Inflammatory macrophage treated with lipopolysaccharide for 1 hour (primary cell): ENCODE measurements around the gene WDPCP.
"Not testable (repeated sequence)": the region's sequence is repeated elsewhere in the genome, so short reads cannot be mapped to it uniquely, and the experiment has no call there.

Source experiments
- DNase-seq, 2 donors: peaks; one replicate each; pipeline ENCODE4 v3.0.0-alpha.2; 2020 to 2022

The WDPCP gene

DNA sequence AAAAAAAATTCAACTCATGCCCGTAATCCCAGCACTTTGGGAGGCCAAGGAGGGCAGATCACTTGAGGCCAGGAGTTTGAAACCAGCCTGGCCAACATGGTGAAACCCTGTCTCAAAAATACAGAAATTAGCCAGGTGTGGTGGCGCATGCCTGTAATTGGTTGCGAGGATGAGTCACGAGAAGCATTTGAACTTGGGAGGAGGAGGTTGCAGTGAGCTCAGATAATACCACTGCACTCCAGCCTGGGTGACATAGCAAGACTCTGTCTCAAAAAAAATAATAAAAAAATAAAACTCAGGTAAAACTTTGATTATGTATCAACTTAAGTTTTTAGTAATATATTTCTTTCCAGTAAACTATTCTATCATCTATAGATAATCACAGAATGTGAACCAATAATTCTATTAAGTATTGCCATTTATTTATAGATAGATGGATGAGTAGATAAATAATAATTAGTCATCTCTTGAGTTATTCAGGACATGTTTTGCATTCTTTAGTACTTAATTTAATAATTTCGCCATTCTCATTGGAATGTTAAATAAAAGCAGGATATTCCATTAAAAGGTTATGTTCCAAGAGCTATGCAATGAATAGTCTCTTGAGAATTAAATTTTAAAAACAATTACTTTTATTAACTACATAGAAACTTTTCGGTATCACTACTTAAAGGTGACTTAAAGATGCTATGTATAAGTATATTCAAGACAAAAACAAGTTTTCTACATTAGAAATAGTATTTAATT lies 48.7 kb downstream of the WDPCP start:
- DNase-seq = no peak

DNA sequence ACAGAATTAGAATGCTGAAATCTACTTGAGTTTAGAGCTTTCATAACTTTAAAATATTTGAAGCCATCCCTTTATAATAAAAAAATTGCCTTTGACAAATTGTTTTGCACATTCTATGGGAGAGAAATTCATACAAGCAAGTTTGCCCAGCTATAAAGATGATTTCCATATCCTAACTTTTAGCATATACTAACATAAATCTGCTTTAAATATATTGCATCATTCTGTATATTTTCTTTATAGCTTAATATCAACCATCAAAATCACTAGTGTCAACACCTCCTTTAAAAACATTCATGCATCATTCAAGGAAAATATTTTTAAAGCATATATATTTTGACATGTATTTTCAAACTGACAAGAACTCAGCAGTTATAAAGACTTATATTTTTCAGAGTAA lies 49.9 kb downstream of the WDPCP start:
- DNase-seq = no peak

DNA sequence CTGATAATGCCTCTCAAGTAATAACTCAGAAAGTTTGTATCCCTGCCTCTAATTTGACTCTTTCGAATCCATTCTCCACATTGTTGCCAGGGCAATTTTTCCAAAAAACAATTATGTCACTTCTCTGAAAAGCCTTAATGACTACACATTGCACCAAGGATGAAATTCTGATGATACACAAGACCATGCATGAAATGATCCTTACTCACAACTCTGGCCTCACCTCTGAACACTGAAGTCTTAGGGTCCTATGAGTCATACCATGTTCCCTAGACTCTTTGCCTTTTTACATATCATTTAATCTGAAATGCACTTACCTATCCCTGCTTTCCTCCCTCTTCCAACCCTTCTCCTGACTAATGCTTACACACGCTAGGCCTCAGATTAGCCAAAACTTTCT lies 51.0 kb downstream of the WDPCP start:
- DNase-seq = no peak

DNA sequence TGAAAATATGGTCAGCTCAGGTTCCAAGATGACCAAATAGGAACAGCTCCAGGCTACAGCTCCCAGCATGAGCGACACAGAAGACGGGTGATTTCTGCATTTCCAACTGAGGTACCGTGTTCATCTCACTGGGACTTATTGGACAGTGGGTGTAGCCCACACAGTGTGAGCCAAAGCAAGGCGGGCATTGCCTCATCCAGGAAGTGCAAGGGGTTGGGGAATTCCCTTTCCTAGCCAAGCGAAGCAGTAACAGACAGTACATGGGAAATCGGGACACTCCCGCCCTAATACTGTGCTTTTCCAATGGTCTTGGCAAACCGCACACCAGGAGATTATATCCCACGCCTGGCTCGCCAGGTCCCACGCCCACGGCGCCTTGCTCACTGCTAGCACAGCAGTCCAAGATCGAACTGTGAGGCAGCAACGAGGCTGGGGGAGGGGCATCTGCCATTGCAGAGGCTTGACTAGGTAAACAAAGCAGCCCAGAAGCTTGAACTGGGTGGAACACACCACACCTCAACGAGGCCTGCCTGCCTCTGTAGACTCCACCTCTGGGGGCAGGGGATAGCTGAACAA lies 57.5 kb downstream of the WDPCP start:
- DNase-seq = peak; percentile 27 to 39

DNA sequence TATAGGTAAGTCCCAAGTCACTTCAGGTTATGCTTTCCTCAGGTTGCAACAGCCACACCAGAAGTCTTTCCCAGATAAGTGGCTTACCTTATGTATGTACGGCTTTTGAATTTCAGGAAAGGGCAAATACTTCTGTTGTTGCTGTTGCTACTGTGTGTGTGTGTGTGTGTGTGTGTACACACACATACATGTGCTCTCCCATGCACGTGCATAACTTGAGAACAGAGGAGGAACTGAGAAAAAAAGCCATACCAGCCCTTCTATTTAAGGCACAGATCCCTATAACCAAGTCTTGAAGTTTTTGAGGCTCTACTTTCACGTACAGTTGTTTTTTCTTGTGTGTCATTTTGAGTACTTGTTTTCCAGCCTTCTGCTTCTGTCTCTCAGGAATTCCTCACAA lies 62.4 kb downstream of the WDPCP start:
- DNase-seq = no peak

DNA sequence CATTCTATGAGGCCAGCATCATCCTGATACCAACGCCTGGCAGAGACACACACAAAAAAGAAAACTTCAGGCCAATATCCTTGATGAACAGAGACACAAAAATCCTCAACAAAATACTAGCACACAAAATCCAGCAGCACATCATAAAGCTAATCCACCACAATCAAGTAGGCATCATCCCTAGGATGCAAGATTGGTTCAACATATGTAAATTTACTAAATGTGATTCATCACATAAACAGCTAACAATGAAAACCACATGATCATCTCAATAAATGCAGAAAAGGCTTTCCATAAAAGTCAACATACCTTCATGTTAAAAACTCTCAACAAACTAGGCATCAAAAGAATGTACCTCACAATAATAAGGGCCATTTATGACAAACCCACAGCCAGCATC lies 65.3 kb downstream of the WDPCP start:
- no peak for DNase-seq

DNA sequence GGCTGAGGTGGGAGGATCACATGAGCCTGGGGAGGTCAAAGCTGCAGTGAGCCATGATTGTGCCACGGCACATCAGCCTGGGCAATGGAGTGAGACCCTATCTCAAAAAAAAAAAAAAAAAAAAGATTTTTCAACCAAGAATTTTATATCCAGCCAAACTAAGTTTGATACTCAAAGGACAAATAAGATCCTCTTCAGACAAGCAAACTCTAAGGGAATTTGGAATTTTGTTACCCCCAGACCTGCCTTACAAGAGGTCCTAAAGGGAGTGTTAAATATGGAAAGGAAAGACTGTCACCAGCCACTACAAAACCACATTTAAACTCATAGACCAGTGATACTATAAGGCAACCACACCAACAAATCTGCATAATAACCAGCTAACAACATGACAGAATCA lies 67.5 kb downstream of the WDPCP start:
- no peak for DNase-seq

DNA sequence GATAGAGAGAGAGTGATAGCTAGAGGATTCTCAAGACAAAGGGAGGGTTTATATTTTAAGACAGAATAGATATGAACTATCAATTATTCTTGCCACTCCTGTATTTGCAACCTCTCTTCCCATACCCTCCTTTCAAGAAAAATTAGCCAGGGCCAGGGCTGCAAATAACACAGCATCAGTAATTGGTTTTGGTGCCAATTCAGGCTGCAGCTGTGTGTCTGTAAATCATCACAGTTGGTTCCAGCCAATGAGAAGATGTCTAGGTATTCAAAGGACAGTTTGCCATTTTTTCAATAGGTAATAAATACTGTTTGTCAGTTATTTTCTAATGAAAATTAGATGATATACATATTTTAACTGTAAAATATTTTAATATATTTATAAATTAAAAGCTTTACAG lies 73.5 kb downstream of the WDPCP start:
- no peak for DNase-seq

DNA sequence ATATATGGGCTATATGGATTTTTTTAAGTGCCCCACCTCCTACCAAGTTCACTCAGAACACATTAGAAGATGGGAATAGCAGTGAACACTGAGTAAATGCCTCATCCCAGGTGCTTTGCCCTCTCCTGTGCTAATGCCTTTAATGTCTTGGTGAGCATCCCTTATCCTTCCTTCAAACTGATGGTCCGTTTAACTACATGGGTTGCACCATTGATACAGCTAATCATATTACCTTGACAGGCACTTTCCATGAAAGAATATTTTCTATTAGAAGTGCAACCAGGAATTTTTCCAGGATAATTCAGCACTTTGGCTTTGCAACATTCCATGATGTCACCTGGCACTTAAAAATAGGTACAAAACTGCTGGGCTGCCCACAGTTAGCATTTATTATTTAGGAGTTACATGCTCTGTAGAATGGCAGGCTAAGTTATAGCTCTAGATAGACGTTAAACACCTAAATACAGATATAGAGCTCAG lies 74.0 kb downstream of the WDPCP start:
- DNase-seq = no peak

DNA sequence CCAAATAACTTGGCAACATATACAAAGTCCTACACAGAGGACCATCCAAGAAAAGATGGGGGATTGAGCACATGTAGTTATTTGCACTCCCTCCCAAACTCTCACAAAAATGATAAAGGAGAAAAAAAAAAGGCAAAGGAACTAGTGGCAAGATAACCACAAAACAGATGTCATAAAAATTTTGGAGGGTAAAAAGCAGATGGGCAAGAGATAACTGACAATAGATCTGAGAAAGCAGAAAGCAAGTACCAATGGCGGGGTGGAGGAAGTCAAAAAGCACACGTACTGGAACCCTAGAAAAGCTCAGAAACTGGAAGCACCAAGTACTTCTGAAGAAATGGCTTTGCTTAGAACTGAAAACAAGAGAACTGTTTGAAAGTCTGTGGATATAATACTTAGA lies 82.0 kb downstream of the WDPCP start:
- no peak for DNase-seq

DNA sequence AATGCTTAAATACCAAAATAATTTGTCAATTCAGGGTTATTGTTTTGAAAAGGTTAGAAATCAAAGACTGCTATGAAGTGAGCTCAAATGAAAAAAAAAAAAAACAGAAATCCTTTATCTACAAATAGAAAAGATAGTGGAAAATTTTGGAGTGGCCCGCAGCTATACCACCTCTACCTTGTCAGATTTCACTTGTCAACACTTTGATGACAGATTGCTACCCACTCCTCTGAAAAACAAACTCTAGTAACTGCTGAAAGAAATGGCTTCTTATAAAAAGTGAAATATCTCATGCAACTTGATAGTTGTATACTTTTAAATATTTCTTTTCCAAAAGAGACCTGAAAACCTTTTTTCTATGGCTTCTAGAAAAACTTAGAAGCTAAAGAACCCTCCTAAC lies 84.5 kb downstream of the WDPCP start:
- DNase-seq = no peak

DNA sequence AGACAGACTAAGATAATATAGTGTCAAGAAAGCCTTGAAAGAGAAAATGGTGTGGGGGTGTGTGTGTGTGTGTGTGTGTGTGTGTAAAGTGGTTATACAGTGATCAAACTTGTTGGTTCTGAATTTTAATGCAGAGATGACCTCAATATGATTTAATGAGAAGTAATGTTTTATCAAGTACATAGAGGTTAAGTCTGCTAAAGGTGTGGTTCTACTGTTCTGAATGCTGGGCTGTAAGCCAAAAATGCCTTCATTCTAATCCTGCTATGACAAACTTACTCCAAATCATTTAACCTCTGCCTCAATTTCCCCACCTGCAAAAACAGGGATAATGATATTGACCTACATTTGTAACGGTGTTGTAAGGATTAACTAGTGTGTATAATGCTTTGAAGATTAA lies 87.9 kb downstream of the WDPCP start:
- DNase-seq = no peak

DNA sequence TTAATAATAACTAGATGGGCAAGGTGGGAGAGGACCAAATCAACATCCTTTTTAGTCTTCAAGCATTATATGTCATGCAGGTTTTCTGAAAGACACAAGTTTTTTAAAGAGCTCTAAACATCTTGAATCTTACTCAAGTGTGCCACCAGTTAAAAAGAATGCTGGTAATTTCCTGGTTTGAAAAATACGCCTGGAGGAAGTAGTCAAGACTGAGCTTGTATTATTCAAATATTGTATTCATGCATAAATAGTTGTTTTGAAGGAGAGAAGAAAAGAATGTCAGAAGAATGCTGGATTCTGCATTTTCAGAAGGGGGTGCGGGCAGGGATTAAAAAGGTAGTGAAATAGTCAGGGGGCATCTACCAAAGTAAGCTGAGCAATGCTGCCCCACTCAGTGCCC lies 90.7 kb downstream of the WDPCP start:
- DNase-seq = no peak

DNA sequence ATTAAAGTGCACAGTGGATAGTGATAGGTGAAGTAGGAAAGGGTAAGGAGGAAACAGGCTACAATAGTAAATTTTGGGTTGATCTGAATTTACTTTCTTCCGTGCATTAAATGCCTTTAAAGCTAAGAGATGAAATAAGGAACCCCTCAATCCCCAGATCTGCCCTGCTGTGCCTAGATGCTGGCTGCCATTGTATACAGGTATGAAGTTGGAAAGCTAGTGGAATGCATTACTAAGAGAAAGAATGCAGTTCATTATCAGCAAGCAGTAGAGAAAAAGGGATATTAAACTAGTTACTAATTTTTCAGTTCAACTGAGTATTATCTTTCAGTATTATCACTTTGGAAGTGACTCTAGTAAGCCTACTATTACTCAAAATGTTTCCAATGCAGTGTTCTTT lies 93.3 kb downstream of the WDPCP start:
- no peak for DNase-seq

DNA sequence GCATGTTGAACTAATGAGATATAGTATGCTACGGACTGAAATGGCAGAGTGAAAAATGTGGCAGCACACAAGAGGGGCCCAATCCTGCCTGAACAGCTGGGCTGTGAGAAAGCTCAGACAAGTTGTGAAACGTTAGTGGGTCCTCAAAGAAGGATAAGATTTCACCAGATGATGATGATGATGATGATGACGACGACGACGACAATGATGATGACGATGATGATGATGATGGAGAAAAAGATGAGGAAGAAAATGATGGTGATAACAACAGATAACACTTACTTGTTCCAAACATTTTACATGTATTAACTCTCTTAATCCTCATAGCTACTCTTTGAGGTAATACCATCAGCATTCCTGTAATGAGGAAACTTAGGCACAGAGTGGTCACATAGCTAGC lies 94.2 kb downstream of the WDPCP start:
- DNase-seq = no peak

DNA sequence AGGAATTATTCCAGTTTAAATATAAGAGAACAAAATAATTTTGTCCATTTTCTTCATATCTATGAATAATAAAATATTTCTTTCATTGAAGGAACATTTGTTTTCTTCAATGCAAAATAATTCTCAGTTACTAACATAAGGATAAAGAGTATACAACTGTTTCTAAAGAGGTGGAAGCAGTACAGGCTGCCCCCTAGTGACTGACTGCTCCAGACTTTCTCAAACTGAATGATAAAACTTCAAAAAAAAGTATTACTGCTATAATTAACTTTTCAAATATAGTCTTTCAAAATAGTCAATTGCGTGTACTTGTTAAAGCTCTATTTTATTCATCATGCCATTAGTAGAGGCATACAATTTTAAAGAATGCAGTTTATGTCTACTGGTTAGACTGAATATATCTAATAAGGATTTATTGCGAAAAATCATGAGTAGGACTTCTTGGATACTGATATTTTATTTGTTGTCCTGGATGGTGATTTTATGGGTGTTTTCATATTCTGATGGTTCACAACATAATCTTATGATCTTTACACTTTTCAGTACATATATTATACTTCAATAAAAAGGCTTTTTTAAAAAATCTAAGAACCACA lies 100.1 kb downstream of the WDPCP start:
- DNase-seq = peak in 1 of 2 donors; percentile 35

DNA sequence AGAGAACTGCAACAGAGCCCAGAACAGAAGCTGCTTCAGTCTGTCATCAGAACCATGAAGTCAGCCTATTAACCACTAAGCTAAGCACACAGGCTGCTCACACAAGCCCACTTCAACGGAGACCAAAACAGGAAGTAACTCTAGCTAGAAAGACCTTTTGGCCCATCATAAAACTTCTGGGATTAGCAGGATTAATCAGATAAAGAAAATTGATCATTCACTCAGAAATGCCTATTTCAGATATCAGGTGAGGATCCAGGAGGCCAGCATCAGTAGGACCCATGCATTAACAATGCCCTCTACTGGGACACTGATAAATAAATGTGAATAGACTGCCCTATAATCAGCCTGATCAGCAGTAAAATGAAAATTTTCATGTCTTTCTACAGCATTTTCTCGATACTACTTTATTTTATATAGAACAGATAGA lies 101.4 kb downstream of the WDPCP start:
- no peak for DNase-seq

DNA sequence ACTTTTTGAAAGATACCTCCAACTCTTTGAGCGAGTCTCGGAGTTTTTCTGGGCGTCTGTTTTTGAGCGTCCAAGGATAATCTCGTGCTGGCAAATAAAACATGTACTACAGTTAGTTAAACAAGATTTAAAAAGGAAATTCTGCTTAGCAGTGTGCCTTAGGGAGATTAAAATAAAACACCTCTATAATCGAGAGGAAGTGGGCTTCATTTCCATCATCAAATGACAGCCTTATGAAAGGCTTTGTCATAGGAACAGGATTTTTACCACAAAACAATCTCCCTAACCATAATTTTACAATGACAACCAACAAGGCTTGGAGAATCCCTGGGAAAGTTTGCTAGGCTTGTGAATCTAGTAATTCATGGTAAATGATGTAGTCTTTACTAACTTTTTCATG lies 103.4 kb downstream of the WDPCP start:
- no peak for DNase-seq

DNA sequence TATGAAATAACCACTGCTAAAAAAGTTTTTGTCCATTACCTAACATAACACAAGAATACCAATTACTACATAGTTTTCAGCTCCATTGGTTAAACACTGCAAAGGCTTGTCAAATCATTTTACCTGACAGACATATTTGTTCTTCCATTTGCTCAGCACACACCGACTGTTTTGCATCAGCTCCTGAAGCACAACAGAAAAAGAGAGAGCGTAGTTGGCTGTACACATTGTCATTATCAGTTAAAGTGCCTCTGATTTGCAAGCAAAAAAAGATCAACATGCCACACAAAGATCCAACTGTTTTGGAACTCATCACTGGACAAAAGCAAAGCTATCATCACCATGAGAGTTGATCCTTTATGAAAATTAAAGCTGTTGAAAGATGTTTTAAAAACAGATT lies 103.8 kb downstream of the WDPCP start:
- no peak for DNase-seq

DNA sequence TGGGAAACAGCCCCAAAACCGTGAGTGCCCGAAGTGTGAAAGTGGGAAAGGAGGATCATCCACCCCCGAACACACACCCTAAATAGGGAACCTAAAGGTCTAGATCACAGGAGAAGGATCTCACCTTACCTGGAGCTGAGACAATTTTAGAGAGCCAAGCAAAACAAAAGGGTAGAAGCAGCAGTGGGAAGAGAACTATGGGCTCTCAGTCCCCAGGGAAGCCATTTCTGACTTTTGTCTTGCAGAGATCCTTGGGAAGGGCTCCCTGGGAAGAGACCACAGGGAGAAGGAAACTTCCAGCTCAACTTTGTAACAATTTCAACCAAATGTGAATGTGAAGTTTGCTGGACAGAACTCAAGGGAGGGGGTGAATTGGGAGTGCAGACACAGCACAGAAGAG lies 110.6 kb downstream of the WDPCP start:
- no peak for DNase-seq

DNA sequence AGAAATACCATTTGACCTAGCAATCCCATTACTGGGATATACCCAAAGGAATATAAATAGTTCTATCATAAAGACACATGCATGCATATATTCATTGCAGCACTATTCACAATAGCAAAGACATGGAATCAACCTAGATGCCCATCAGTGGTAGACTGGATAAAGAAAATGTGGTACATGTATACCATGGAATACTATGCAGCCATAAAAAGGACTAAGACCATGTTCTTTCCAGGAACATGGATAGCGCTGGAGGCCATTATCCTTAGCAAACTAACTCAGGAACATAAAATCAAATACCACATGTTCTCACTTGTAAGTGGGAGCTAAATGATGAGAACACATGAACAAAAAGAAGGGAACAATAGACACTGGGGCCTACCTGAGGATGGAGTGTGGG lies 119.0 kb downstream of the WDPCP start:
- DNase-seq = not testable (repeated sequence)

DNA sequence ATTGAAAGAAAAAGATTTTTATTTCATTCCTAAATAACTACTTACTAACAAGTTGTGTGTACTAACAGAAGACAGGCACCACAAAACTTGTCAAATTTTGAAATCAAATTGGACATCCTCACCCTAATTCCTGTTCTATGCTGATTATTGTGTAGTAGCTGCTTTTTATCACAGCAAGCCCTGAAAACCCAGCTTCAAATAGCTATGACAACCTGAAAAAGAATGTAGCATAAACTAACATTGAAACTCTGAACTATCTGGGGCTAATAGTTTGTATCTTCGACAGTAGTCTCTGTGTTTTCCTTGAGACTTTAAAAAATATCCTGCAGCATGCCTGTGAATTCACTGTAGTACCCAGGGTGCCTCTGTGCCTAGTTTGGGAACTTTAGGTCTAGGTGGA lies 122.6 kb downstream of the WDPCP start:
- no peak for DNase-seq

DNA sequence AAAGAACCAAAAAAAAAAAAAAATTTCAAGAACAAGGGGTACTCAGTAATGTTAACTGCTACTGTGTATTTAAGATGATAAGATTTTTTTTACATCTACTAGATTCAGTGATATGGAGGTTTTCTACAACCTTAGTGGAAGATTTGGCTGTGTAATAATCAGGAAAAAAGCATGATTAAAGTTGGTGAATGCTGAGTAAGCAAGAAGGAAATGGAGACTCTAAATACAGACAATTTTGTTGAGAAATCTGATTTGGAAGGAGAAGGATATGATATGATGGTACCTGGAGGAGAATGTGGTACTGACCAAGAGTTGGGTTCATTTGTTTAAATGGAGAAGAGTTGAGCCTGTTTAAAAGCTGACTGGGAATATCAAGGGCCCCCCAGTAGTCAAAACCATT lies 125.1 kb downstream of the WDPCP start:
- DNase-seq = no peak

DNA sequence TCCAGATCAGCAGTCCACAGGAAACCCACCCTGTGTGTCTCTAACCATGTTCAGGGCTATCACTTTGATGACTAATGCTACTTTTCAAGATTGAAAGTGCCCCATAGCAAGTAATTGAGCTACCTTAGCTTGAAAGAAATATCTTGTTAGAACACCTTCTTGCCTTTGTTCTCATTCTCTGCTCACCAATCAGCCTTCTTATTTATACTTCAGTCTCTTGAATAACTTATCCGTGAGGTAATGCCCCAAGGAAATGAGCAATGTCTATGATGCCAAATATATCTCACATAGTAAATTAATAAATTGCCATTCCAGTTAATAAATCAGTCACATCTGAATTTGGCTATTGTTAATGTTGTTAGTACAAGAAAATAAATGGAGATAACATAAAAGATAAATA lies 141.6 kb downstream of the WDPCP start:
- DNase-seq = no peak
